Psoas muscle (tissue), 8 donors: Measurements from ENCODE around the gene CHCHD10. TPM values are rescaled to one million over a fixed set of nuclear protein-coding genes. Genes with fewer than 3 reads are reported as not detected.

Source experiments
- ATAC-seq, 4 donors: fragments of 200-7000 bp; cut with Tn5 transposase; one replicate each; pipeline ENCODE4 v1.9.1; 2020; ENCODE audit warnings: moderate library complexity in 3 of 4, mild to moderate bottlenecking in 2 of 4
- DNase-seq, 2 donors: peaks; one replicate each; pipeline ENCODE4 v3.0.0-alpha.2; 2020
- H3K27ac ChIP-seq: fragments of 200-600 bp; one replicate; pipeline ENCODE4 v1.8.0; 2022
- H3K27me3 ChIP-seq, 3 donors: fragments of 200-600 bp in 1 of 3; one replicate each; pipeline versions ENCODE4 v1.6.1 to v1.8.0; 2013 to 2022; ENCODE audit warnings: low read length in 2 of 3, mild to moderate bottlenecking in 2 of 3, moderate library complexity in 1 of 3; ENCODE audit not compliant: insufficient read depth in 3 of 3
- H3K36me3 ChIP-seq, 2 donors: fragments of 200-600 bp in 1 of 2; one replicate each; pipeline versions ENCODE4 v1.6.1 to v1.8.0; 2013 to 2022; ENCODE audit warnings: low read depth in 1 of 2, mild to moderate bottlenecking in 1 of 2, moderate library complexity in 1 of 2; ENCODE audit not compliant: insufficient read depth in 1 of 2
- H3K4me1 ChIP-seq: fragments of 200-600 bp; one replicate; pipeline ENCODE4 v1.8.0; 2022
- H3K4me3 ChIP-seq: fragments of 200-600 bp; one replicate; pipeline ENCODE4 v1.8.0; 2022; ENCODE audit warnings: mild to moderate bottlenecking
- H3K9me3 ChIP-seq: fragments of 200-600 bp; one replicate; pipeline ENCODE4 v1.8.0; 2022
- WGBS, 3 donors: extraction: QIAGEN DNeasy Blood & Tissue Kit; methylation state at CpG; one replicate each; pipeline versions ENCODE4 v1.1.6 to v1.1.7; 2013; 5-methylcytosine and 5-hydroxymethylcytosine counted together
- intact Hi-C, 2 donors: fragments of 100-400 bp; cut with DNase I; formaldehyde crosslinking; loops; one replicate each; pipeline versions ENCODE4 v1.11.0 to v1.14.2; 2022
- polyA plus RNA-seq, 3 donors: library from polyadenylated mRNA; stranded (reverse); fragments of 200-250 nt; gene quantifications; one replicate each; pipeline ENCODE4 v1.2.3, GENCODE V29; 2013
- total RNA-seq, 4 donors: library from RNA; stranded (reverse); fragmentation: NEBNext Ultra II Directional in 2 of 4; extraction: Animal tissue kit (Norgen Biotek cat#: 25700) in 2 of 4; gene quantifications; one replicate each; pipeline versions ENCODE4 v1.2.1 to v1.2.4, GENCODE V29; 2021 to 2023
- TF ChIP-seq, protein P1 (sequence below): fragments of 200-600 bp; IDR thresholded peaks from one replicate; pipeline ENCODE4 v1.8.0; 2022; ENCODE audit warnings: antibody characterized with exemption
- donor health status: healthy with polysubstance abuse.
- donor health status: DM: no; HTN: no; CAD: no; lungs with moderate emphysema.
- donor health status: Bipolar disorder and iron deficiency.
- donor health status: healthy.
- donor health status: DM: yes; HTN: yes; CAD: no.
- donor health status: DM: no; HTN: no; CAD: no.
- donor health status: DM: no; HTN: no; CAD: no.
- donor health status: DM: yes; HTN: yes; CAD: no.

The CHCHD10 gene
- total and polyA plus RNA-seq, 7 donors: 460 to 1,066 (median 752) TPM

DNA sequence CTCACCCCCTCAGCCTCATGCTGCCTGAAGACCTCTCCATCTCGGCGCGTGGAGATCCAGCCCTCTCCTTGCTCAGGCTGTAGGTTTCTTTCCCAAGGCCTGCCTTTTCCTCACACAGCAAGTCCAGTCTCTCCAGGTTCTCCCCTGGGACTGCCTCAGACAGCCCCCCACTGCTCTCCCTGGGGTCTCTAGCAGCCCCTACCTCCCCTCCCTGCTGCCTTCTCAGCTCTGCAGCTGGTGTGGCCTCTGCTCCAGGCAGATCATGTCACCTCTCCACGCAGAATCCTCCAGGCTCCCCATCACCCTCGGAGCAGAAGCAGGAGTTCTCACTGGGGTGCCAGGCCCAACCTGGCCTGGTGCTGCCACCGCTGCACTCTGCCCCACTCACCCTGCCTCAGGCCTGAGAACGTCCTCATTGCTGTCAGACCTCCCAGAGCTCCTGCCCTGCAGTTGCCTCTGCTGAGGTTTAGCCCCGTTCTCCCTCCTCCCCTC, 34.2 kb upstream of the CHCHD10 start:
- ATAC-seq (no peak), DNase-seq (no peak)
- WGBS, 3 donors: 94 to 96% (median 94%) methylated on average over 8 of the region's 8 CpGs
- Histone ChIP-seq H3K9me3 (no peaks in the 10 kb centered on the region), H3K36me3 (peaks cover 8 to 93% of the 10 kb centered on the region in 2 donors), H3K4me3 (no peak overlapping the region), H3K27me3 (no peaks in the 10 kb centered on the region), H3K4me1 (peaks cover 6% of the 10 kb centered on the region), H3K27ac (no peak overlapping the region)
- intact Hi-C loops: no loop called here
- TF ChIP-seq, protein P1, sequence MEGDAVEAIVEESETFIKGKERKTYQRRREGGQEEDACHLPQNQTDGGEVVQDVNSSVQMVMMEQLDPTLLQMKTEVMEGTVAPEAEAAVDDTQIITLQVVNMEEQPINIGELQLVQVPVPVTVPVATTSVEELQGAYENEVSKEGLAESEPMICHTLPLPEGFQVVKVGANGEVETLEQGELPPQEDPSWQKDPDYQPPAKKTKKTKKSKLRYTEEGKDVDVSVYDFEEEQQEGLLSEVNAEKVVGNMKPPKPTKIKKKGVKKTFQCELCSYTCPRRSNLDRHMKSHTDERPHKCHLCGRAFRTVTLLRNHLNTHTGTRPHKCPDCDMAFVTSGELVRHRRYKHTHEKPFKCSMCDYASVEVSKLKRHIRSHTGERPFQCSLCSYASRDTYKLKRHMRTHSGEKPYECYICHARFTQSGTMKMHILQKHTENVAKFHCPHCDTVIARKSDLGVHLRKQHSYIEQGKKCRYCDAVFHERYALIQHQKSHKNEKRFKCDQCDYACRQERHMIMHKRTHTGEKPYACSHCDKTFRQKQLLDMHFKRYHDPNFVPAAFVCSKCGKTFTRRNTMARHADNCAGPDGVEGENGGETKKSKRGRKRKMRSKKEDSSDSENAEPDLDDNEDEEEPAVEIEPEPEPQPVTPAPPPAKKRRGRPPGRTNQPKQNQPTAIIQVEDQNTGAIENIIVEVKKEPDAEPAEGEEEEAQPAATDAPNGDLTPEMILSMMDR: no peak

DNA sequence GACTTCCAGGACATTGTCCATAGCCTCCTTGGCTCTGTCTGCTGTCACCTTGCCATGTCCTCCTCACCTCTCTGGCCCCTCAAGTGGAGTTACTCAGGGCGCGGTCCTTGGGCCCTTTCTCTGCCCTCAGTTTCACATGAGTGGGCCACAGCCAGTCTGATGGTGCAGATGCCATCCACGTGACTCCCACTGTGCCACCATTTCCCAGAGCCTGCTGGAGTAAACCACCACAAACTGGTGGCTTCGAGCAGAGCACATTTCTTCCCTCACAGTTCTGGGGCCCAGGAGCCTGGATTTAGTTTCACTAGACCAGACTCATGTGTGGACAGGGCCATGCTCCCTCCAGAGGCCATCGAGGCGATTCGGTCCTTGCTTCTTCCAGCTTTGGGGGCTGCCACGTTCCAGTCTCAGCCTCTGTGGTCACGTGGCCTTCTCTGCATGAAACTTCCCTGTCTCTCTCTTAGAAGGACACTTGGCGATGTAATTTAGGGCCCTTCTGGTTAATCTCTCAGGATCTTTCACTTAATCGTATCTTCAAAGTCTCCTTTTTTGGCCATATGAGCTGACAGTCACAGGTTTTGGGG, 33.6 kb upstream of the CHCHD10 start:
- Histone ChIP-seq H3K27me3 (no peaks in the 10 kb centered on the region), H3K27ac (no peak overlapping the region), H3K4me1 (peaks cover 6% of the 10 kb centered on the region), H3K9me3 (no peaks in the 10 kb centered on the region), H3K4me3 (no peak overlapping the region), H3K36me3 (peaks cover 8 to 92% of the 10 kb centered on the region in 2 donors)
- ATAC-seq: no peak
- DNase-seq: no peak
- TF ChIP-seq, protein P1: no peak
- intact Hi-C loops: no loop called here
- 87 to 89% (median 87%) methylated on average over 11 of the region's 11 CpGs for WGBS, 3 donors

GRCh38 chr22:23800297-23801237, 32.8 kb upstream of the CHCHD10 start:
- H3K4me3 ChIP-seq: no peak overlapping the region
- no peaks in the 10 kb centered on the region for H3K9me3 ChIP-seq
- H3K27ac ChIP-seq: no peak overlapping the region
- WGBS, 3 donors: 87 to 90% (median 90%) methylated on average over 18 of the region's 18 CpGs
- ATAC-seq (no peak), DNase-seq (no peak)
- intact Hi-C loops: no loop called here
- H3K27me3 ChIP-seq: no peaks in the 10 kb centered on the region
- peaks cover 5 to 92% of the 10 kb centered on the region in 2 donors for H3K36me3 ChIP-seq
- peaks cover 6% of the 10 kb centered on the region for H3K4me1 ChIP-seq
- TF ChIP-seq, protein P1: no peak

- TF ChIP-seq, protein P1: no peak
- no peak overlapping the region for H3K4me3 ChIP-seq
- intact Hi-C loops: no loop called here
- no peaks in the 10 kb centered on the region for H3K27me3 ChIP-seq
- no peak overlapping the region for H3K27ac ChIP-seq
- H3K9me3 ChIP-seq: no peaks in the 10 kb centered on the region
- 36 to 51% (median 46%) methylated on average over 5 of the region's 5 CpGs for WGBS, 3 donors
- DNase-seq: no peak
- ATAC-seq: no peak
- H3K4me1 ChIP-seq: no peaks in the 10 kb centered on the region
- peaks cover 2 to 92% of the 10 kb centered on the region in 2 donors for H3K36me3 ChIP-seq
Measured at GRCh38 chr22:23796461-23796860, 28.7 kb upstream of the CHCHD10 start.
